Skeletal muscle satellite cell (primary cell): ENCODE results near the gene SNX3.
"Not testable (repeated sequence)": the region's sequence is repeated elsewhere in the genome, so short reads cannot be mapped to it uniquely, and the experiment has no call there.

ENCODE experiments used
- H3K27me3 ChIP-seq: 2 replicates; pipeline ENCODE4 v1.7.0; 2013; ENCODE audit warnings: low read length; ENCODE audit not compliant: control insufficient read depth, insufficient read depth
- H3K36me3 ChIP-seq: 2 replicates; pipeline ENCODE4 v1.7.0; 2013; ENCODE audit warnings: mild to moderate bottlenecking, control low read depth, low read length; ENCODE audit not compliant: insufficient read depth
- H3K4me1 ChIP-seq: 2 replicates; pipeline ENCODE4 v1.7.0; 2013; ENCODE audit warnings: low read length; ENCODE audit not compliant: control insufficient read depth, insufficient read depth
- H3K4me2 ChIP-seq: 2 replicates; pipeline ENCODE4 v1.7.0; 2013; ENCODE audit warnings: mild to moderate bottlenecking, low read length
- H3K4me3 ChIP-seq: 2 replicates; pipeline ENCODE4 v1.7.0; 2013; ENCODE audit warnings: low read length
- H3K9ac ChIP-seq: 2 replicates; pipeline ENCODE4 v1.7.0; 2013; ENCODE audit warnings: mild to moderate bottlenecking, low read depth, low read length, moderate library complexity
- H3K9me3 ChIP-seq: replicated peaks from 2 replicates; pipeline ENCODE4 v1.7.0; 2013; ENCODE audit warnings: mild to moderate bottlenecking, control low read depth, low read length

The SNX3 gene

DNA sequence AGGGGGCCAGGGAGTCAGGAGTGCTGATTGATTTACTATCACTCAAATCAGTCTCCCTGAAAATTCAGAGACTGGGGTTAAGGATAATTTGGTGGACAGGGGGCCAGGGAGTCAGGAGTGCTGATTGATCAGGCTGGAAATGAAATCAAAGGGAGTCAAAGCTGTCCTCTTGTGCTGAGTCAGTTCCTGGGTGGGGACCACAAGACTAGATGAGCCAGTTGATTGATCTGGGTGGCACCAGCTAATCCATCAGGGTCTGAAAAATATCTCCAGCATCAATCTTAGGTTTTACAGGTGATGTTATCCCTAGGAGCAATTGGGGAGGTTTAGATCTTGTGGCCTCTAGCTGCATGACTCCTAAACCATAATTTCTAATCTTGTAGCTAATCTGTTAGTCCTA, 27.9 kb upstream of the SNX3 start:
- Histone ChIP-seq H3K36me3 (no peaks in the 10 kb centered on the region), H3K9me3 (no peaks in the 10 kb centered on the region), H3K4me3 (no peak overlapping the region), H3K4me1 (no peaks in the 10 kb centered on the region), H3K9ac (no peak overlapping the region), H3K27me3 (no peaks in the 10 kb centered on the region), H3K4me2 (no peak overlapping the region)

GRCh38 chr6:108287373-108287772, 26.5 kb upstream of the SNX3 start:
- no peaks in the 10 kb centered on the region for H3K36me3 ChIP-seq
- no peaks in the 10 kb centered on the region for H3K4me1 ChIP-seq
- no peaks in the 10 kb centered on the region for H3K27me3 ChIP-seq
- H3K9ac ChIP-seq = no peak overlapping the region
- no peaks in the 10 kb centered on the region for H3K9me3 ChIP-seq
- no peak overlapping the region for H3K4me2 ChIP-seq
- H3K4me3 ChIP-seq = no peak overlapping the region

- no peaks in the 10 kb centered on the region for H3K36me3 ChIP-seq
- no peak overlapping the region for H3K9ac ChIP-seq
- no peaks in the 10 kb centered on the region for H3K9me3 ChIP-seq
- H3K4me1 ChIP-seq = no peaks in the 10 kb centered on the region
- no peak overlapping the region for H3K4me2 ChIP-seq
- no peaks in the 10 kb centered on the region for H3K27me3 ChIP-seq
- H3K4me3 ChIP-seq = no peak overlapping the region
Observed at GRCh38 chr6:108286366-108286765, 25.5 kb upstream of the SNX3 start.

DNA sequence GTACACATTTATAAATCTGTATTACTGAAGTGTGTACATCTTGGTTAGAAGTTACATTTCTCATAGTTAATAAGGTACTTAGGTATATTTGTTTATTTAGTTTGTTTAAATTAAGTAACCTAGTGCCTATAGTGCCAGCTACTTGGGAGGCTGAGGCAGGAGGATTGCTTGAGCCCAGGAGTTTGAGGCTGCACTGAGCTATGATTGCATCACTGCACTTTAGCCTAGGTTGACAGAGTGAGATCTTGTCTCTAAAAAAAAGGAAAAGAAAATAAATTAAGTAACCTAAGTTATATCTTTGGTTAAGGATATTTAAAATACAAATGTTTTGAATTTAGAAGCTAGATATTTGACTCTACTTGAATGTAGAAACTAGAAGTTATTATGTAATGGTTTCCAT, 24.5 kb upstream of the SNX3 start:
- Histone ChIP-seq H3K4me1 (no peaks in the 10 kb centered on the region), H3K4me2 (no peak overlapping the region), H3K36me3 (no peaks in the 10 kb centered on the region), H3K9me3 (no peaks in the 10 kb centered on the region), H3K27me3 (no peaks in the 10 kb centered on the region), H3K9ac (no peak overlapping the region), H3K4me3 (no peak overlapping the region)

DNA sequence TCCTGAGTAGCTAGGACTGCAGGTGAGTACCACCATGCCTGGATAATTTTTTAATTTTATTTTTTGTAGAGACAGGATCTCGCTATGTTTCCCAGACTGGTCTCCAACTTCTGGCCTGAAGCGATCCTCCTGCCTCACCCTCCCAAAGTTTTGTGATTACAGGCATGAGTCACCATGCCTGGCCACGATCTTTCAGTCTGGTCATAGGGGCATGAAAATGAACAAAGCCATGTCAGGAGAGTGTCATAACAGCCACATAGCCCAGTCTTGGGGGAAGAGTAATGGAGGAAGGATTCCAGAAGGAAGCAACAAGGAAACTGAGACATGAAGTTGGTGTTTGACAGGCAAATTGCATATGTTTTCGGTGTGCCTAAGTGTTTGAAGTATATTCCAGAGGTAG, 17.0 kb upstream of the SNX3 start:
- no peaks in the 10 kb centered on the region for H3K9me3 ChIP-seq
- H3K4me1 ChIP-seq = no peaks in the 10 kb centered on the region
- H3K9ac ChIP-seq = no peak overlapping the region
- no peaks in the 10 kb centered on the region for H3K36me3 ChIP-seq
- H3K27me3 ChIP-seq = peaks cover 3% of the 10 kb centered on the region
- H3K4me3 ChIP-seq = no peak overlapping the region
- H3K4me2 ChIP-seq = no peak overlapping the region

- no peak overlapping the region for H3K9ac ChIP-seq
- H3K36me3 ChIP-seq = no peaks in the 10 kb centered on the region
- no peaks in the 10 kb centered on the region for H3K9me3 ChIP-seq
- no peaks in the 10 kb centered on the region for H3K4me1 ChIP-seq
- peaks cover 3% of the 10 kb centered on the region for H3K27me3 ChIP-seq
- no peak overlapping the region for H3K4me3 ChIP-seq
- H3K4me2 ChIP-seq = no peak overlapping the region
Observed at GRCh38 chr6:108277295-108277694, 16.5 kb upstream of the SNX3 start.

- H3K9me3 ChIP-seq = no peaks in the 10 kb centered on the region
- no peak overlapping the region for H3K4me2 ChIP-seq
- peaks cover 3% of the 10 kb centered on the region for H3K27me3 ChIP-seq
- H3K9ac ChIP-seq = no peak overlapping the region
- H3K4me3 ChIP-seq = no peak overlapping the region
- no peaks in the 10 kb centered on the region for H3K4me1 ChIP-seq
- H3K36me3 ChIP-seq = no peaks in the 10 kb centered on the region
Observed at GRCh38 chr6:108275976-108276375, 15.1 kb upstream of the SNX3 start.

DNA sequence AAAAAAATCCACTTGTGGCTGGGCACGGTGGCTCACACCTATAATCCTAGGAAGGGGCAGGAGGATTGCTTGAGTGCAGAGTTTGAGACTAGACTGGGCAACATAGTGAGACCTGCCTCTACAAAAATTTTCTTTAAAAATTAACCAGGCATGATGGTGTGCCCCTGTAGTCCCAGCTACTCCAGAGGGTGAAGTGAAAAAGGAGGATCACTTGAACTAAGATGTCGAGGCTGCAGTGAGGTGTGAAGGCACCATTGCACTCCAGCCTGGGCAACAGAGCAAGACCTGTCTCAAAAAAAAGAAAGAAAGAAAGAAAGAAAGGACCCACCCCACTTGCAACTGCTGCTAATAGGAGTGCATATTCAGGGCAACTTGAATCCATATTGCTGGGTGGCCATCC, 13.7 kb upstream of the SNX3 start:
- no peaks in the 10 kb centered on the region for H3K36me3 ChIP-seq
- no peak overlapping the region for H3K4me3 ChIP-seq
- no peaks in the 10 kb centered on the region for H3K4me1 ChIP-seq
- H3K9ac ChIP-seq = no peak overlapping the region
- H3K27me3 ChIP-seq = peaks cover 3% of the 10 kb centered on the region
- H3K9me3 ChIP-seq = no peaks in the 10 kb centered on the region
- H3K4me2 ChIP-seq = no peak overlapping the region

DNA sequence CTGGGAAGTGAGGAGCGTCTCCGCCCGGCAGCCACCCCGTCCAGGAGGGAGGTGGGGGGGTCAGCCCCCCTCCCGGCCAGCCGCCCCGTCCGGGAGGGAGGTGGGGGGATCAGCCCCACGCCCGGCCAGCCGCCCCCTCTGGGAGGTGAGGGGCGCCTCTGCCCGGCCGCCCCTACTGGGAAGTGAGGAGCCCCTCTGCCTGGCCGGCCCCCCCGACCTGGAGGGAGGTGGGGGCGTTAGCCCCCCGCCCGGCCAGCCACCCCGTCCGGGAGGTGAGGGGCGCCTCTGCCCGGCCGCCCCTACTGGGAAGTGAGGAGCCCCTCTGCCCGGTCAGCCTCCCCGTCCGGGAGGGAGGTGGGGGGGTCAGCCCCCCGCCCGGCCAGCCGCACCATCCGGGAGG, 9.1 kb upstream of the SNX3 start:
- not testable (repeated sequence) for H3K27me3 ChIP-seq, H3K9ac ChIP-seq, H3K36me3 ChIP-seq, H3K4me1 ChIP-seq, H3K9me3 ChIP-seq, H3K4me2 ChIP-seq, H3K4me3 ChIP-seq

- H3K36me3 ChIP-seq = no peaks in the 10 kb centered on the region
- no peak overlapping the region for H3K4me3 ChIP-seq
- H3K9me3 ChIP-seq = no peaks in the 10 kb centered on the region
- H3K4me2 ChIP-seq = no peak overlapping the region
- H3K27me3 ChIP-seq = no peaks in the 10 kb centered on the region
- no peak overlapping the region for H3K9ac ChIP-seq
- H3K4me1 ChIP-seq = no peaks in the 10 kb centered on the region
Observed at GRCh38 chr6:108268845-108269244, 8.0 kb upstream of the SNX3 start.

- Histone ChIP-seq H3K9ac (no peak overlapping the region), H3K4me2 (no peak overlapping the region), H3K4me1 (no peaks in the 10 kb centered on the region), H3K4me3 (no peak overlapping the region), H3K27me3 (no peaks in the 10 kb centered on the region), H3K9me3 (no peaks in the 10 kb centered on the region), H3K36me3 (no peaks in the 10 kb centered on the region)
Observed at GRCh38 chr6:108263371-108263770, 2.5 kb upstream of the SNX3 start.

DNA sequence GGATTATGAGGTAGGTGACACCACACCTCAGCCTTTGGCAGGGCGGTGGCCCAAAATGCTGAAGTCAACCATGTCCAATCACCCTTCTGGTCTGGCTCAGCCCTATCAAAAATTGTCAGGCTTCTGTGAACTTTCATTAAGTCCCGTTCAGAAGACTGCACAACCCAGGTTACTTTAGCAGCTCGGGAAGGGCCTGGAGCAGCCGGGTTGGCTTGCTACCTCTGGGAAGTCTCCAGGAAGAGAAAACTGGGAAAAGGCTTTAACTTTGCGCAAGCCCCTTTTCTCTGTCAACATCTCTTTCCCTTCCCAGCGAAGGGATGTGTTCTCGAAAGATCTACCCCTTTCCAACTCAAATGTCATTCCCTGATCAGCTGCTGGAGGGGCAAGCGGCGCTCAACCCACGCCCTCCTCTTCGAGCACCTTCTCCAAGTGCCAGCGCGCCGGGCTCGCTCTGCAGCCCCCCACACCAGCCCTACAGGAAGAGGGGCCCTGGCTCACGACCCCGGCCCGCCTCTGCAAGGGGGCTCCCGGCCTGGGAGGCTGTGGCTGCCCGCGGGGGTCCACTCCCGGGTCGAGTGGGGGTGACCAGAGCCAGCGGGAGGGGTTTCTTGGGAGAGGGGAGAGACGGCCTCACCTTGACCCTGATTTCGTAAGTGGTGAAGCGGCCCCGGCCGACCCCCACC, 573 bp downstream of the SNX3 start:
- Histone ChIP-seq H3K36me3 (no peaks in the 10 kb centered on the region), H3K27me3 (no peaks in the 10 kb centered on the region), H3K4me1 (no peaks in the 10 kb centered on the region), H3K9me3 (no peaks in the 10 kb centered on the region), H3K4me3 (peak overlapping the region; percentile 92), H3K4me2 (peak overlapping the region; percentile 95), H3K9ac (peak overlapping the region; percentile 90)
